ENCODE results near the gene HEPACAM2.

HEPACAM2 gene

GRCh38 chr7:93202594-93203250, 23.5 kb downstream of the HEPACAM2 start:
- DNase-seq (ENCODE audit: low read depth): no peak

GRCh38 chr7:93198472-93198871, 27.8 kb downstream of the HEPACAM2 start:
- DNase-seq (ENCODE audit: low read depth): no peak

- no peak for DNase-seq (ENCODE audit: low read depth)
Observed at GRCh38 chr7:93196336-93196735, 29.9 kb downstream of the HEPACAM2 start.

DNA sequence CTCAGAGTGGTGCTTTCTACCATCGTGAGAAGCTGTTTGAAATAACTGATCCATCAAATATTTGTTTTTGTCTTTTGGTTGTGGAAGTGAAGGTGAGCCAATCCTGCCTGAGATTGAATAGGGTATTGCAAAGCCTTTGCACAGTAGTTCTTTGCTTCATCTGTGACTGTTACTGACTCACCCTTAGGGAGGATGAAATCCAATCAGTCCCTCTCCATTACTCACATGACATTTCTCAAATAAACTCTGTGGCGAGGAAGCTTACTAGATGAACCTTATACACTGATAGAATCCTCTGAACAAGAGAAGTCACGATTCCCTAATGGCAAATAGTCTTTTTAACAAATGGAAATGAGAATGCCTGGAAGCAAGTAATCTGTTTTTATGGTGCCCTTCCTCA, 31.9 kb downstream of the HEPACAM2 start:
- DNase-seq (ENCODE audit: low read depth): peak; percentile 75

DNA sequence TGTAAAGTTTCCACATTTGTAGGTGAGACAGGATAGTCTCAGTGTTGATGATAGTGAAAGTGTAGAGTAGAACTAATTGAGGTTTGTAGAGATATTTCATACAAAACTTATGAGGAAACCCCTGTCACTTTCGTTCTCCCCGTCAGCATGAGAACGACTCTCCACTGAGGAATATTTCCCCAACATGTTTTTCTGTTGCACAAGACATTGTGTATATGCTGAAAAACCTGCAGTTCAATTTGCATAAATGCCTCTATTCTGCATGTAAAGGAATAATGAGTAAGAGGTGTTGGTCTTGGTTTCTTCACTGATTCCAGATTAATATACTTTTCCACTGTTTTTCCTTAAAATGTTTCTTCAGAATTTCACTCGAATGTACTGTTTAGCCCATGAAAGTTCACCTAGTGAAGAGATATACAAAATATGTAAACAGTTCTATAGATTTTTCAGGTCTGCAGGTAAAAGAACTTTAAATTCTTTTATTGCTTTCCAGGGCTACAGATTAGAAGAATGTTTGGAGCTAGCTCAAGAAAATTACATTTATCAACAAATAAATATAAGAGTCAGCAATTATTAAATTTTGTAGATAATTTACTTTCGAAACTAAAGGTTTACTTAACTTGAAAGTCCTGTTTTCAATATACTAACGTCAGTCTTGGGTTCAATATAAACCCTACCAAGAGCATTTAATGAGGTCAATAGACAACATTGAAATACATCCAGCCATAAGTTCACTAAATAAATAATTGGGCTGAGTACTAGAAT, 37.2 kb downstream of the HEPACAM2 start:
- DNase-seq (ENCODE audit: low read depth): no peak

GRCh38 chr7:93185303-93186027, 40.8 kb downstream of the HEPACAM2 start:
- DNase-seq (ENCODE audit: low read depth): peak; percentile 64

- no peak for DNase-seq (ENCODE audit: low read depth)
Observed at GRCh38 chr7:93179173-93179572, 47.1 kb downstream of the HEPACAM2 start.

DNA sequence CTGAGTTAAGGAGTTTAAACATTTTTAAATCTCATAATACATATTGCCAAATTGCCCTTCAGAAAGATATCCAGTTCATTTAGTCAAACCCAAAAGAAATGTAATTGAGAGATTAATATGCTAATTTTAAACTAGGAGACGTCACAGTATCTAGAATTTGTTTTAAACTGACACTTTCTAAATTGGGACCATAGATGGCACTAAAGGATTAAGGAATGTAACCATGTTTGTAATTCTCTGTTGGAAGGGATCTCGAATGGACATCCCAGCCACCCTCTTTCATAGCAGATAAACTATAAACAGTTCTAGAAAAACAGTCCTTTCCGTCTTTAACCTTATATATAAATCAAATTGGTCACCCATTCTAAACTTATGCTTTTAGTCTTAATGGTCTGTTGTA, 48.1 kb downstream of the HEPACAM2 start:
- peak; percentile 47 for DNase-seq (ENCODE audit: low read depth)

DNA sequence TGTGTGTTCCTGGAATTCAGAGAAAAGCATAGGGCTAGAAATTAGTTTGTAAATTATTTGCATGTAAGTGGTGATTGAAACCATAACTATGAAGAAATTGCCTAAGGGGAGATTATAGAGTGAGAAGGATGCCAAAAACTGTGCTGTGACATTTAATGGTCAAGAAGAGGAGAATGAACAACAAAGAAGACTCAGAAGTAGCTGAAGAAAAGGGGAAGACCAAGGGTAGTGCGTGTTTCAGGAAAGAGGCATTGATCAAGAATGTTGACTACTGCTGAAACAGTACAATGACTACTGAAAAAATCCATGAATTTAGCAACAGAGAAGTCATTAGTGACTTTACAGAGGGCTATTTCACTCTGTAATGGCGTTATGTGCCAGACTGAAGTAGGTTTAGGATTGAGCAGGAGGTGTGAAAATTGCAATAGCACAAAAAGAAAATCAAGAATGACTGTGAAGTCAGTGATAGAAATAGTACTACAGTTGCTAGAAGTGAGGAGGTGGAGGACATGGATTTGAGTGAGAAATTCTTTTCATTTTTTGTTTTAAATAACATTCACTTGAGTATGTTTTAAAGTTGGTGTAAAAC, 49.2 kb downstream of the HEPACAM2 start:
- peak; percentile 1 for DNase-seq (ENCODE audit: low read depth)

GRCh38 chr7:93175219-93175618, 51.0 kb downstream of the HEPACAM2 start:
- DNase-seq (ENCODE audit: low read depth): no peak

DNA sequence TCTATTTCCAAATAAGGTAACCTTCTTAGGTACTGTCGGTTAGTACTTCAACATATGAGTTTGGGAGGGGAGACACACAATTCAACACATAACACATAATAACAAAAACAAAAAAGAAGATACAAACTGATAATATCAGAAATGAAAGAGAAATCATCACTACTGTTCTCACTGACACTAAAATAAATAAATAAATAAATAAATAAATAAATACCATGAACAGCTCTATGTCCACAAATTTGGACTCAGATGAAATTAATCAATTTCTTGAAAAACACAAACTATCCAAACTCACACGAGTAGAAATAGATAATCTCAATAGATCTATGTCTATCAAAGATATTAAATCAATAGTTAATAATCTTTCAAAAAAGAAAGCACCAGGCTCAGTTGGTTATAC, 53.6 kb downstream of the HEPACAM2 start:
- DNase-seq (ENCODE audit: low read depth): no peak

GRCh38 chr7:93171606-93172226, 54.6 kb downstream of the HEPACAM2 start:
- DNase-seq (ENCODE audit: low read depth): peak; percentile 40

- DNase-seq (ENCODE audit: low read depth): no peak
Observed at GRCh38 chr7:93165447-93165846, 60.8 kb downstream of the HEPACAM2 start.

GRCh38 chr7:93164766-93165165, 61.5 kb downstream of the HEPACAM2 start:
- DNase-seq (ENCODE audit: low read depth): no peak

DNA sequence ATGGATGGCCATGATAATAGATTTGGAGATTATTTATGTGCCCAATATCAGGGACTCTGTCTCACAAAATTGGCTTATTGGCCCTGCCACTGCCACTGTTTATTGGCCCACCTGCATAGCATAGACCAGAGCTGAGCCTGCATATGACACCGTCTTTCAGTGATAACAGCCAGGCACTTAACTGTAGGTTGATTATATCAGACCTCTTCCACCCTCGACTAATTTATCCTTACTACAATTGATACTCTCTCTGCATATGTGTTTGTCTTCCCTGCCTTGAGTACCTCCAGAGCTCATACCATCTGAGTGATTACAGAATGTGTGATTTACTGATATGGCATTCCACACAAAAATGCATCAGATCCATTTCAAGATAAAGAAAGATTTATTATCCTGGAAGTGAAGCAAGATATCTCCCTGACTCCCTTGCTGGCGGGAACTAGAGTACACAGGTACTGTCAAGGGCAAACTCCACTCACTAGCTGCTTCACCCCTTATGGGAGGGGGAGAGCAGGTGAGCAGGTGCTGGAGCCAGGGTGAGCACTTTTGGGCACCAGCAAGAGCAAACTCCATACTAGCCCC, 65.0 kb downstream of the HEPACAM2 start:
- no peak for DNase-seq (ENCODE audit: low read depth)

- DNase-seq (ENCODE audit: low read depth): peak; percentile 47
Observed at GRCh38 chr7:93160410-93160809, 65.9 kb downstream of the HEPACAM2 start.

DNA sequence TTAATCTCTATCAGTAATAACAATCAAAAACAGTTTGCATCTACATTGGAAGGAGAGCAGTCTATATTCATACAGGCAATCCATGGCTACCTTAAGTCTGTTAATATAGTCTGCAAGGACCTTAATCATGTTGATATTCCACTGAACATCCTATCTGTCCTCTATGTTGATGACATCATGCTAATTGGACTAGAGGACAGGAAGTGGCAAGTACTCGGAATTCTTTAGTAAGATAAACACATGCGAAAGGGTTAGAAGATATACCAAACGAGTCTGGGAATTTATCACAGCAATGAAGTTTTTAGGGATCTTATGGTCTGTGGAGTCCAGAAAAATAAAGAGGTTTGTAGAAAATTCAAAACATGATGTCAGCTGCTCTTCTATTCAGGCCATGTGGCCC, 66.8 kb downstream of the HEPACAM2 start:
- DNase-seq (ENCODE audit: low read depth): peak; percentile 52

DNA sequence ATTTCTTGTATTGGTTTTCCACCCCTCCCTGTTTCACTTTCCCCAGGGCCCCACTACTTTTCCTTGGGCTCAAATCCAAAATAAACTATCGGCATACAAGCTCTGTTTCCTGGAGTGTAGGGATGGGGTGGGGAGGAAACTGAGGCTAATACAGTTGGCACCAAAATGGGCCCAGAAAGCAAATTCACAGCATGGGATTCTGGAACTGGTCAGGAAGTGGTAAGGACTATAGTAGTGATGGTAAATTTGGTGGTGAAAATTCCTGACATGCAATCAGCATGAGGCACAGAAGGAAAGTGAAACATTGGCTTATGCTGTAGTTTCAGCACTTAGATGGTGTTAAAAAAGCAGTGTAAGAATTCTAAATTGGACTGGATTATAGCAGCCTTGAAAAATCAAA, 69.4 kb downstream of the HEPACAM2 start:
- DNase-seq (ENCODE audit: low read depth): peak; percentile 58

GRCh38 chr7:93150200-93150835, 76.0 kb downstream of the HEPACAM2 start:
- DNase-seq (ENCODE audit: low read depth): peak; percentile 77

- DNase-seq (ENCODE audit: low read depth): no peak
Observed at GRCh38 chr7:93148727-93149126, 77.5 kb downstream of the HEPACAM2 start.

DNA sequence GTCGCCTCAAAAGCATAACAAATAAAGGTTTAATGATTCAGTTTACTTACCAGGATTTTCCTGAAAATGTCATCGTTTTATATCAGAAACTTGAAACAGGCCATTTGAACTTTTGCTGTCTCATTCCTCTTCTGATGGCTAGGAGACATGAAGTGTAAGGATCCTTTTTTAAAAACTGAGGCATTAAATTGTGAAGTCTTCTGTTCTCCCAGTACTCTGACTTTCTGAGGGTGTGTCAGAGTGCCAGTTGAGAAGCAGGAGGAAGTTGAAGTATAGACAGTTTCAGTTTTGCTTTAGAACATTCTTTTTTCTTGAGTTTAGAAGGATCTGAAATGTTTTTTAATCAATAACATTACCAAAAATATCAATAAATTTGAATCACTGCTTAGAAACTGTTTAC, 78.1 kb downstream of the HEPACAM2 start, which contains the start of gene SAMD9L:
Gene SAMD9L, minus strand, starts transcription at position 242 of the 400 bp plus-strand sequence. CDS start 12,414 bp downstream, outside the sequence.
- DNase-seq (ENCODE audit: low read depth): peak; percentile 45
